Stimulated activated CD4-positive, alpha-beta T cell treated with anti-CD3 and anti-CD28 coated beads, Interleukin-15, amount 100 ng/mL, for 48 hours (primary cell): Measurements from ENCODE around the gene ITGA2B.
A peak's percentile ranks its signal among the peaks of the same experiment; 100 is the strongest.
"Not testable (repeated sequence)": the region's sequence is repeated elsewhere in the genome, so short reads cannot be mapped to it uniquely, and the experiment has no call there.

ENCODE experiments used
- DNase-seq, 2 donors: peaks; one replicate each; pipeline ENCODE4 v3.0.0-alpha.2; 2020; ENCODE audit warnings: low read depth in 2 of 2

ITGA2B gene

DNA sequence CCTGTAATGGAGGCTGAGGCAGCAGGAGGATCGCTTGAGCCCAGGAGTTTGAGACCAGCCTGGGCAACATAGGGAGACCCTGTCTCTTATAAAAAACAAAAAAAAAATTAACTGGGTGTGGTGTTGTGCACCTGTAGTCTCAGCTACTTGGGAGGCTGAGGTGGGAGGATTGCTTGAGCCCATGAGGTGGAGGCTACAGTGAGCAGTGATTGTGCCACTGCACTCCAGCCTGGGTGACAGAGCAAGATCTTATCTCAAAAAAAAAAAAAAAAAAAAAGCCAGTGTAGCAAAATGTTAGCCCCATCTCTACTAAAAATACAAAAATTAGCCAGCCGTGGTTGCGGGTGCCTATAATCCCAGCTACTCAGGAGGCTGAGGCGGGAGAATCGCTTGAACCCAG is 59.2 kb downstream of the ITGA2B start:
- DNase-seq = not testable (repeated sequence)

DNA sequence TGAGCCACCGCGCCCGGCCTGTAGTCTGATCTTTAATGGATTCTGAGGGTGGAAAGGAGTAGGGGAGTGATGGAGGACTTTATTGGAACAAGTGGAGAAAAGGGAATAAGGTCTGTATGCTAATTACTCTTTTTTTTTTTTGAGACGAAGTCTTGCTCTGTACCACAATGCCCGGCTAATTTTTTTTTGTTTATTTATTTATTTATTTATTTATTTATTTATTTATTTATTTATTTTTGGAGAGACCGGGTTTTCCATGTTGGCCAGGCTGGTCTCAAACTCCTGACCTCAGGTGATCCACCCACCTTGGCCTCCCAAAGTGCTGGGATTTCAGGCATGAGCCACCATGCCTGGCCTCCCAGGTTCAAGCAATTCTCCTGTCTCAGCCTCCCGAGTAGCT is 59.9 kb downstream of the ITGA2B start:
- DNase-seq = not testable (repeated sequence)

DNA sequence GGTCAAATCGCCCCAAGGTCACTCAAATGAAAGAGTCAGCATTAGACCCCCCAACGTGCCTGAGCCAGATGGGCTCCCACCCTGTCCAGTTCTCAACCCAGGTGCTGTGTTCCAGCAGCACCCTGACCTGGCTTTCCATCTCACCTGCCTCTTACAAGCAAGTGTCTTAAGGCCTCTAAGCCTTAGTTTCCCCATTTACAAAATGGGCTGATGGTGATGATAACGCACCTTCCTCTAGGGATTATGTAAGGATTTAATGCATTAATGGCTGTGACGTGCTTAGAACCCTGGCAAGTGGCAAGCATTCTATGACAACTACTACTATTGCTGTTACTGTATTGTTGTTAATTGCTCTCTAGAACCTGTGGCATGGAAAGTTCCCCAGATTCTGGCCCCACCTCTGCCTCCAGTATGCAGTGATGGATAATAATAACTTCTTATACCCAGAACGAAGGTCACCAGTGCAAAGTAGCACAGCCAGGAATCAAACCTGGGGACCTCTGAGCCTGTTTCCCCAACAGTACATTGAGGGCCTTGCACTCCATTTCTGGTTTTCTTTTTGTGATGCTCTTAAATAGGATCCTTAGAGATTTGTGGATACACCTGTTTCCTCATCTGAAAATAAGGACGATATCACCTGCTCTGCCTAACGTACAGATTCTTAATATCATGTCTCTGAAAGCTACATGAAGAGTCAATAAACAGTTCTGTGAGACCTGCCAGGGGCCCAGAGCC is 61.6 kb downstream of the ITGA2B start:
- DNase-seq = no peak

DNA sequence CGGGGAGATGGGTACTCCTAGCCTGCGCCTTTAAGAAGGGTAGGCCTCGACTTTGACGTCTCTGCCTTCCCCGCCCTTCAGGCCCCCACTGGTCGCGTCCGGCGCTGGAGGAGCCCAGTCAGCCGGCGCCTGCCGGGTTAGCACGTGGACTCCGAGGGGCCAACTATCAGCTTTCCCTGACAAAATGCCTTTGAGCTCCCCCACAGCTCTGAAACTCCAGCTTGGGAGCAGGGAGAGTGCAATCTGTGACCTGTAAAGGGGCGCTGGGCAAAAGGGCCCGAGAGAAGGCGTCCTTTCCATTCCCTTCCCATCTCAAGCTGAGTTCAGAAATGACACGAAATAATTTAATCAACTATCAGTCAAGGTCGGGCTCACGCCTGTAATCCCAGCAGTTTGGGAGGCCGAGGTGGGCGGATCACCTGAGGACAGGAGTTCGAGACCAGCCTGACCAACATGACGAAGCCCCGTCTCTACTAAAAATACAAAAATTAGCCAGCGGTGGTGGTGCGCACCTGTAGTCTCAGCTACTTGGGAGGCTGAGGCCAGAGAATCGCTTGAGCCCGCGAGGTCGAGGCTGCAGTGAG is 62.5 kb downstream of the ITGA2B start:
- peak; percentile 85 to 89 for DNase-seq

DNA sequence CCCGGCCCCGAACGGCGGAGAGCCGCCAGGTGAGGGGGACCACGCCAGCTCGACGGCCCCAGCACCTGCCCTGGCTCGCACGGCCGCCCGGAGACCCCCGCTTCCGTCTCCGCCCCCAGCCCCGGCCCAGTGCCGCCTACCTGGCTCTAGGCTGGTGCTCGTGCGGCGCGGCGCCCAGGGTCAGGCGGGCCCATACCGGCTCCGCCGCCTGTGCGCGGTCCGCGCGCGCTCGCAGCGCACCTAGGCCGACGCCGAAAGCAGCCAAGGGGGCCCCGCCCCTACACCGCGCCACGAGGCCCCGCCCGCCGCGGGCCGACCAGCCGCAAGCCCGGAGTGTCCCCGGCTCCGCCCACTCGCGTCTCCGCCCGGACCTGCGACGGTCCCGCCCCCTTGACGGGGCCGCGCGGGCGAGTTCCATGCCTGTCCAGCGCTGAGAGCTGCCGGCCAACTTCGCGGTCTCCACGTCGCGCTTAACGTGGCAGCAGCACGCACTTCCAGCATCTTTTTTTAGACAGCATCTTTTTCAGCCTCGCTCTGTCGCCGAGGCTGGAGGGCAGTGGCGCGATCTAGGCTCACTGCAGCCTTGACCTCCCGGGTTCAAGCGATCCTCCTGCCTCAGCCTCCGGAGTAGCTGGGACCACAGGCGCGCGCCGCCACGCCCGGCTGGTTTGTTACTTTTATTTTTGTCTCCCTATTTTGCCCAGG is 64.7 kb downstream of the ITGA2B start, which contains the start of gene SLC25A39:
SLC25A39 (minus strand) TSS at position 253 of the 705 bp plus-strand sequence. CDS start 1,261 bp downstream, outside the sequence.
- peak; percentile 85 to 92 for DNase-seq

DNA sequence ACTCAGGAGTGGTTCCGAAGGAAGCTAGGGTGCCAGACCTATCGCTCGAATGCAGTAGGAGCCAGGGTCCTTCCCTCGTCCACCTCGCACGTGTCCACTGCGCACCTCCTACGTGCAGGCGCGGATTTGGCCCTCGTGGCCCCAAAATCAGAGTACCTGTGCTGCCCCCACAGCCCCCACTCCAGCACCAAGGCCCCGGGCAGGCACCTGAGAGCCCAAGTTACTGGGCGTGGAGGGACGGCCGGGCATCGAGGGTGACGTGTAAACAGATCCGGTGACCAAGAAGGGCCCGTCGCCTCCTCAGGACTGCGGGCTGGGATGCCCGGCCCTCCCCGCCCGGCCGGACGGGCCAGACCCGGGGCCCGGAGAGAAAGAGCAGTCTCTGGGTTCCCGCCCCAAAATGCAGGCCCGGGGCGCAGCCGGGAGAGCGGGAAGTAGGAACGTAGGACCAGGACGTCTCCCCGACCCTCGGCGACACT is 65.3 kb downstream of the ITGA2B start:
- DNase-seq = no peak

DNA sequence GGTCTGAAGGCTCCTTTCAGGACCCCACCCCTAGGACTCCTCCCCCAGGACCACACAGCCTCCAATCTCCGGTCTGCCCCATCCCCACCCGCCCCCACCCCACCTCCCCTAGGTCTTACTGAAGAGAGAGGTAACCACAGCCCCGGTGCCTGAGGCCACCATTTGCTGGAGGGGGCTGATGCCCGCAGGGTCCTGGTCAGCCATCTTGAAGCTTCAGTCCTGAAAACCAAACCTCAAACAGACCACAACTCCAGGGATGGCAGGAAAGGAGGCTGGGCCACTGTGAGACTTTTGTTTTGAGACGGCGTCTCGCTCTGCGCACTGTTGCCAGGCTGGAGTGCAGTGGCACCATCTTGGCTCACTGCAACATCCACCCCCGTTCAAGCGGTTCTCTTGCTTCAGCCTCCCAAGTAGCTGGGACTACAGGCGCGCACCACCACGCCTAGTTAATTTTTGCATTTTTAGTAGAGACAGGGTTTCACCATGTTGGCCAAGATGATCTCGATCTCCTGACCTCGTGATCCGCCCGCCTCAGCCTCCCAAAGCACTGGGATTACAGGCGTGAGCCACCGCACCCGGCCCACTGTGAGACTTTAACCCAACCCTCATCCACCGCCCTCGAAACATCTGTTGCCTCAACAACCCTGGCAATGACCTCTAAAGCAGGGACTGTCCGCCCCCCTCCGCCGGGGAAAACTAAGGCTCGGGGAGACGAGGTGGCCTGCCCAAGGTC is 65.9 kb downstream of the ITGA2B start:
- no peak for DNase-seq

DNA sequence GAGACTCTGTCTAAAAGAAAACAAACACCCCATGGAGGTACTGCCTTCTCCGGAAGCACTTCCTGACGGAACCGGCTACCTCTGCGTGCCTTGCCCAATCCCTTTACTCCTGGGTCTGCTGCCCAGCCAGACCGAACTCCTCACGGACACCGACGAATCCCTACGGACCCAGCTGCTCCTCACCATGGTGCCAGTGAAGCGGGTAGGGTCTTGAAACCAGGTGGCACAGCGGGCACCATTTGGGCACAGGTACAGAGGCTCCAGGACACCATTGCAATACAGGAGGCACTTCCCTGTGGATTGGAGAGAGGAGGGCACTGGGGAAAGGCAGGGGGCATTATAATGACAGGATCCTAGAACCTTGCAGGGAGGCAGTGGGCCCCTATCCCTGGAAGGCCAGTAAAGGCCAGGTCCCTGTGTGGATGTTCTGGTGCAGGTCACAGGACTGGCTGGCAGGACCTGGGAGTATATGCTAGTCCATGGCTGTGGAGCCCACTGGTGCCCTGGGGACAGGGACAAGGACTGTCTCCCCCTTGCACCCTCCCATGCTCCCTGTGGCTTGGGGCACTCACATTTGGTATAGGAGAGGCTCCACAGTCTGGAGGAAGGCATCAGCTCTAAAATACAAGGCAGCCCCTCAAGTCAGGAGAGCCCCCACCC is 67.1 kb downstream of the ITGA2B start:
- DNase-seq = no peak
